Measurements from ENCODE around the gene RRP12.

DNA sequence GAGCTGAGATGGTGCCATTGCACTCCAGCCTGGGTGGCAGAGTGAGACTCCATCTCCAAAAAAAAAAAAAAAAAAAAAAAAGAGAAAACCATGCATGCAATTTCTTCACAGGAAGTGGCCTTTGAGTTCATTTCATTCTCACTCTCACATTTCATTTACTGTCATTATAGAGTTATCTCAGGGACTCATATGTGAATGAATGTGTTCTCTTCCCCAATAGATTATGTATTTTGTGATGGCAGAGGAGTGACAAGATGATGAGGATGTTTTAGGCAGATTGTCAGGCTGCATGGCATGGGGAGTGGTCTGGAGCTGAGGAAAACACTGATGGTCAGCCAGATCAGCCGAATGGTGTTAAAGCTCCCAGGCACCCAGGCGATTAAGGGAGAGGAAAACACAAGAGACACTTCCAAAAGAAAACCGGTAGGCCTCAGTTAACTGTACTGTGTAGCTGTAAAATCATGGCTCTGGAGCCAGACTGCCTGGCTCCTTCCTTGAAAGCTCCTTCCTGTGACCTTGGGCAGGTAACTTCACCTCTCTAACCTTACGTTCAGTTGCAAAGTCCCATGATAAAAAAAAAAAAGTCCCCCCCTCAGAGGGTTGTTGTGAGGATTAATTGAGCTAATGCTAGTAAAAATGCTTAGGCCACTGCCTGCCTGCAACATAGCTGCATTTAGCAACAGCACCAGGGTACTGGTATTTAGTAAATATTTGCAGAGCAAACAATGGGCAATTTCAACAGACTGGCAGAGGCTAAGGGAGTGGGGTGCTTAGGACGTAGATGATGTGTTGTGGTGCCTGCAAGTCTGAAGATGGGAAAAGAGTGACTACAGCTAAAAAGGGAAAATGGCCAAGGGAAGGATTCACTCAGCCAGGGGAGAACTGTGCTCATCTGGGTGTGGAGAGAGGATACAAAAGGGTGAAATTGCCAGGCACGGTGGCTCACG, 73.5 kb downstream of the RRP12 start:
- no peak for TF ChIP-seq ZBTB7A (IDR thresholded peaks at IDR 0.05; ENCODE audit: low read depth)
- no peak for TF ChIP-seq RAD21 (IDR thresholded peaks at IDR 0.05; ENCODE audit: low read depth)
- TF ChIP-seq EP300 (IDR thresholded peaks at IDR 0.05; ENCODE audit: borderline replicate concordance) = no peak
- TF ChIP-seq EGR1 (IDR thresholded peaks at IDR 0.05) = no peak
- TF ChIP-seq, protein P1, sequence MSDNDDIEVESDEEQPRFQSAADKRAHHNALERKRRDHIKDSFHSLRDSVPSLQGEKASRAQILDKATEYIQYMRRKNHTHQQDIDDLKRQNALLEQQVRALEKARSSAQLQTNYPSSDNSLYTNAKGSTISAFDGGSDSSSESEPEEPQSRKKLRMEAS (IDR thresholded peaks at IDR 0.05) = no peak
- TF ChIP-seq, protein P2, sequence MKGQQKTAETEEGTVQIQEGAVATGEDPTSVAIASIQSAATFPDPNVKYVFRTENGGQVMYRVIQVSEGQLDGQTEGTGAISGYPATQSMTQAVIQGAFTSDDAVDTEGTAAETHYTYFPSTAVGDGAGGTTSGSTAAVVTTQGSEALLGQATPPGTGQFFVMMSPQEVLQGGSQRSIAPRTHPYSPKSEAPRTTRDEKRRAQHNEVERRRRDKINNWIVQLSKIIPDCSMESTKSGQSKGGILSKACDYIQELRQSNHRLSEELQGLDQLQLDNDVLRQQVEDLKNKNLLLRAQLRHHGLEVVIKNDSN (IDR thresholded peaks at IDR 0.05) = no peak
